ENCODE data around the gene HIVEP3.
"Not testable (repeated sequence)": the region's sequence is repeated elsewhere in the genome, so short reads cannot be mapped to it uniquely, and the experiment has no call there.

Gene HIVEP3

GRCh38 chr1:41921271-41921670 lies 2.5 kb upstream of the HIVEP3 start:
- DNase-seq (ENCODE audit: low read depth in 2 of 2): not testable (repeated sequence)

GRCh38 chr1:41920658-41921057 lies 1.9 kb upstream of the HIVEP3 start:
- no peak for DNase-seq (ENCODE audit: low read depth in 2 of 2)

GRCh38 chr1:41919764-41920397 lies 1.2 kb upstream of the HIVEP3 start:
- peak; percentile 51 to 68 for DNase-seq (ENCODE audit: low read depth in 2 of 2)

- DNase-seq (ENCODE audit: low read depth in 2 of 2): no peak
These were observed 409 bp upstream of the HIVEP3 start for GRCh38 chr1:41919131-41919530.

- DNase-seq (ENCODE audit: low read depth in 2 of 2): no peak
These were observed 780 bp downstream of the HIVEP3 start for GRCh38 chr1:41917835-41918449.

- DNase-seq (ENCODE audit: low read depth in 2 of 2): no peak
These were observed 1.6 kb downstream of the HIVEP3 start for GRCh38 chr1:41917076-41917475.

GRCh38 chr1:41915786-41916571 lies 2.7 kb downstream of the HIVEP3 start:
- no peak for DNase-seq (ENCODE audit: low read depth in 2 of 2)

GRCh38 chr1:41914516-41914915 lies 4.2 kb downstream of the HIVEP3 start:
- no peak for DNase-seq (ENCODE audit: low read depth in 2 of 2)

GRCh38 chr1:41913014-41913413 lies 5.7 kb downstream of the HIVEP3 start:
- no peak for DNase-seq (ENCODE audit: low read depth in 2 of 2)

- no peak for DNase-seq (ENCODE audit: low read depth in 2 of 2)
These were observed 10.3 kb downstream of the HIVEP3 start for GRCh38 chr1:41908288-41908895.

GRCh38 chr1:41907446-41907845 lies 11.3 kb downstream of the HIVEP3 start:
- DNase-seq (ENCODE audit: low read depth in 2 of 2): no peak

- no peak for DNase-seq (ENCODE audit: low read depth in 2 of 2)
These were observed 11.8 kb downstream of the HIVEP3 start for GRCh38 chr1:41906943-41907342.

GRCh38 chr1:41905093-41905675 lies 13.5 kb downstream of the HIVEP3 start:
- DNase-seq (ENCODE audit: low read depth in 2 of 2): no peak

GRCh38 chr1:41902664-41903063 lies 16.1 kb downstream of the HIVEP3 start:
- DNase-seq (ENCODE audit: low read depth in 2 of 2): no peak

- no peak for DNase-seq (ENCODE audit: low read depth in 2 of 2)
These were observed 16.6 kb downstream of the HIVEP3 start for GRCh38 chr1:41902159-41902577.

GRCh38 chr1:41901551-41901950 lies 17.2 kb downstream of the HIVEP3 start:
- no peak for DNase-seq (ENCODE audit: low read depth in 2 of 2)

GRCh38 chr1:41900603-41901444 lies 17.9 kb downstream of the HIVEP3 start:
- no peak for DNase-seq (ENCODE audit: low read depth in 2 of 2)

GRCh38 chr1:41898191-41898713 lies 20.5 kb downstream of the HIVEP3 start:
- DNase-seq (ENCODE audit: low read depth in 2 of 2): peak in 1 of 2 donors; percentile 51

GRCh38 chr1:41895552-41895951 lies 23.2 kb downstream of the HIVEP3 start:
- DNase-seq (ENCODE audit: low read depth in 2 of 2): no peak

GRCh38 chr1:41894808-41895483 lies 23.8 kb downstream of the HIVEP3 start:
- DNase-seq (ENCODE audit: low read depth in 2 of 2): no peak
